Keratinocyte (primary cell): Measurements from ENCODE around the gene HTRA3.

Experiments used
- CTCF ChIP-seq, 3 experiments: IDR thresholded peaks in 1 of 3; conservative IDR thresholded peaks in 1 of 3; optimal IDR thresholded peaks in 1 of 3; 2 replicates in 2 of 3; 3 replicates in 1 of 3; pipeline versions ENCODE3 to v1.5.1; 2011; ENCODE audit warnings: low read length in 3 of 3, mild to moderate bottlenecking in 3 of 3, moderate library complexity in 2 of 3, control low read depth in 1 of 3, inconsistent platforms in 1 of 3; ENCODE audit not compliant: insufficient read depth in 2 of 3; ENCODE audit errors: extremely low read depth in 1 of 3
- EZH2 ChIP-seq: IDR thresholded peaks from one replicate; pipeline ENCODE4 v1.6.1; 2012; ENCODE audit warnings: inconsistent platforms, mild to moderate bottlenecking, low read length, moderate library complexity

GRCh38 chr4:8287343-8288280 is 18.1 kb downstream of the HTRA3 start:
- TF ChIP-seq CTCF (optimal IDR thresholded peaks at IDR 0.05 in 1 of 3, IDR thresholded peaks at IDR 0.05 in 1 of 3, conservative IDR thresholded peaks at IDR 0.05 in 1 of 3; ENCODE audit: extremely low read depth in 1 of 3, insufficient read depth in 2 of 3, low read length in 3 of 3) (no peak), EZH2 (no peak)
